Lower leg skin (tissue), 4 donors: ENCODE results near the gene IPO11. TPM values are rescaled to one million over a fixed set of nuclear protein-coding genes. Genes with fewer than 3 reads are reported as not detected.
"Not testable (repeated sequence)": the region's sequence is repeated elsewhere in the genome, so short reads cannot be mapped to it uniquely, and the experiment has no call there.

Source experiments
- DNase-seq, 2 donors: peaks; one replicate each; pipeline ENCODE4 v3.0.0-alpha.2; 2019; ENCODE audit warnings: low spot score in 2 of 2
- H3K4me3 ChIP-seq: fragments of 200-600 bp; sonication (generic); 2 replicates; pipeline ENCODE4 v1.5.1; 2017; ENCODE audit warnings: mild to moderate bottlenecking, low read depth; ENCODE audit not compliant: poor library complexity, severe bottlenecking
- POLR2A ChIP-seq, 2 donors: fragments of 450-650 bp; IDR thresholded peaks; one replicate each; pipeline ENCODE4 v1.6.1; 2016 to 2017; ENCODE audit warnings: antibody characterized with exemption in 2 of 2, mild to moderate bottlenecking in 1 of 2, moderate library complexity in 1 of 2
- WGBS, 2 donors: methylation state at CpG; one replicate each; pipeline ENCODE4 v1.1.5; 2018; 5-methylcytosine and 5-hydroxymethylcytosine counted together
- intact Hi-C: fragments of 100-400 bp; cut with DNase I; formaldehyde crosslinking; loops from one replicate; pipeline ENCODE4 v1.15.0; 2023; ENCODE audit warnings: low total_unique reads
- total RNA-seq, 4 donors: library from RNA; depleted of rRNA; stranded (reverse); fragments of >200 nt; gene quantifications; one replicate each; pipeline ENCODE4 v1.1.0, GENCODE V29; 2016
- TF ChIP-seq, protein P1 (sequence below), 3 donors: fragments of 450-650 bp; IDR thresholded peaks; one replicate each; pipeline ENCODE4 v1.5.1; 2016; ENCODE audit warnings: antibody characterized with exemption in 3 of 3, mild to moderate bottlenecking in 3 of 3, moderate library complexity in 2 of 3

The IPO11 gene
- total RNA-seq, 4 donors from 2014 or later = 12.9 to 21.8 (median 15.2) TPM

DNA sequence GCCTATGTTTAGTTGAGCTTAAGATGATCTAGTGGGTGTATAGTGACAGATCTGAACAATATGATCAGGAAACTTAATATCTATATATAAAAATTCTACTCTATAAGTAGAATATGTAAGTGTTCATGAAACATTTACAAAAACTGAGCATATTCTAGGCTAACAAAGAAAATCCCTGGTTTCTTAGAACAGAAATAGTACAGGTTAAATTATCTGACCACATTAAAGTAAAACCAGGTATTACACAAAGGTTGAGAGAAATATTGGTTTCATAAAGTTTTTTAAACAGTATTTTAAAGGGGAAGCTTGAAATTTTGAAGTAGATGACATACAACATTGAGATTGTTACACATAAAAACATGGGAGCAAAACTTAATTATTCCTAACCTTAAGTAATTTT is 205.4 kb downstream of the IPO11 start:
- no peak for TF ChIP-seq POLR2A (IDR thresholded peaks at IDR 0.05)
- TF ChIP-seq, protein P1, sequence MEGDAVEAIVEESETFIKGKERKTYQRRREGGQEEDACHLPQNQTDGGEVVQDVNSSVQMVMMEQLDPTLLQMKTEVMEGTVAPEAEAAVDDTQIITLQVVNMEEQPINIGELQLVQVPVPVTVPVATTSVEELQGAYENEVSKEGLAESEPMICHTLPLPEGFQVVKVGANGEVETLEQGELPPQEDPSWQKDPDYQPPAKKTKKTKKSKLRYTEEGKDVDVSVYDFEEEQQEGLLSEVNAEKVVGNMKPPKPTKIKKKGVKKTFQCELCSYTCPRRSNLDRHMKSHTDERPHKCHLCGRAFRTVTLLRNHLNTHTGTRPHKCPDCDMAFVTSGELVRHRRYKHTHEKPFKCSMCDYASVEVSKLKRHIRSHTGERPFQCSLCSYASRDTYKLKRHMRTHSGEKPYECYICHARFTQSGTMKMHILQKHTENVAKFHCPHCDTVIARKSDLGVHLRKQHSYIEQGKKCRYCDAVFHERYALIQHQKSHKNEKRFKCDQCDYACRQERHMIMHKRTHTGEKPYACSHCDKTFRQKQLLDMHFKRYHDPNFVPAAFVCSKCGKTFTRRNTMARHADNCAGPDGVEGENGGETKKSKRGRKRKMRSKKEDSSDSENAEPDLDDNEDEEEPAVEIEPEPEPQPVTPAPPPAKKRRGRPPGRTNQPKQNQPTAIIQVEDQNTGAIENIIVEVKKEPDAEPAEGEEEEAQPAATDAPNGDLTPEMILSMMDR (IDR thresholded peaks at IDR 0.05) = no peak
- intact Hi-C loops = no loop called here
- H3K4me3 ChIP-seq = no peak overlapping the region
- no peak for DNase-seq

DNA sequence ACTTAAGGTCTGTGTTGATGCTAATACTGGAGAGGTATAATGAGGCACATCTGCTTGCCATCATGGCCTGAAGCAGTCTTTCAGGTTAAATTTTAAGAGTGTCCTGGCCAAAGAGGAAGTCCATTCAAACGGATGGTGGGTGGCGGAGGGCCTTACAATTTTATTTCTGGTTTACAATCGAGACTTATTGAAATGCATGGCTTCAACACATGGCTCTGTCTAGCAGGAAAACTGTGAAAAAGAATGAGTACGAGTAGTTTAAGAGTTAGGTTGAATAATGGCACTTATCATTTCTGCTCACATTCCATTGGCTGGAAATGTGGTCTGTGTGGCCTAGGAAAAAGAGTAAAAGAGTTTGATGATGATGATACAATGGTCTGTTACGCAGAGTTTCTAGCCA is 208.2 kb downstream of the IPO11 start:
- TF ChIP-seq, protein P1 (IDR thresholded peaks at IDR 0.05) = no peak
- no peak for TF ChIP-seq POLR2A (IDR thresholded peaks at IDR 0.05)
- WGBS, 2 donors = 90 to 94% methylated on average over 5 of the region's 5 CpGs

DNA sequence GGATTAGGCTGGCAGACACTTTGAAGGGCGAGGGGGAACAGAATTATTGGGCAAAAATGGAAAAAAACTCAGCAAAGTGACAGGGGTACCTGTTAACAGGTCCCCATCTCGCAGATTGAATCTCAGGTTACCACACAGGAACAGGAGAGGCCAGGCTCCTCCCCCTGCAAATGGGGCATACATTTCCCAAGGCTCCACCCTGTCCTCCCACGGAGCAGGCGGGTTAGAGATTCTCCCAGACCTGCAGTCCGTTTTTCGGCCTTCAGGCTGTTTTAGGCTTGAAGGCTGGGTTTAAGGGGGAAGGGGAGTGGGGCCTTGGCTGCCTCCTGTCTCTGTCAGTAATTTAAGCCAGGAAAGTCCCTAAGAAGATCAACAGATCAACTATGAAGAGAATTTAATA is 208.7 kb downstream of the IPO11 start:
- TF ChIP-seq, protein P1 (IDR thresholded peaks at IDR 0.05) = no peak
- no peak for TF ChIP-seq POLR2A (IDR thresholded peaks at IDR 0.05)
- no peak overlapping the region for H3K4me3 ChIP-seq
- 69 to 77% methylated on average over 6 of the region's 6 CpGs for WGBS, 2 donors
- no peak for DNase-seq
- intact Hi-C loops = no loop called here

More for the DNA sequence above, 208.2 kb downstream of the IPO11 start:
- intact Hi-C loops = no loop called here
- no peak overlapping the region for H3K4me3 ChIP-seq
- DNase-seq = no peak

DNA sequence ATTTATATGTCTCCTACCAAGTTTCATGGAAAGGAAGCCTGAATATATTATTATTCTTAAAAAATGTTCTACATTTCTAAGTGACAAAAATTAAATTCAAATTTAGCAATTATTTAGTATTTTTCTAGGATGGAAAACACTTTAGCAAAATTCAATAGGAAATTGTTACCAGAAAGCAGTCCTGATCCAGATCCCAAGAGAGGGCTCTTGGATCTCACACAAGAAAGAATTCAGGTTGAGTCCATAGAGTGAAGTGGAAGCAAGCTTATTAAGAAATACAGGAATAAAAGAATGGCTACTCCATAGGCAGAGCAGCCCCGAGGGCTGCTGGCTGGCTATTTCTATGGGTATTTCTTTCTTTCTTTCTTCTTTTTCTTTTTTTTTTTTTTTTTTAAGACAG is 210.7 kb downstream of the IPO11 start:
- TF ChIP-seq, protein P1 (IDR thresholded peaks at IDR 0.05) = no peak
- TF ChIP-seq POLR2A (IDR thresholded peaks at IDR 0.05) = no peak
- intact Hi-C loops = no loop called here
- no peak overlapping the region for H3K4me3 ChIP-seq
- WGBS, 2 donors = 88 to 100% methylated on average over 1 of the region's 1 CpG
- DNase-seq = no peak

DNA sequence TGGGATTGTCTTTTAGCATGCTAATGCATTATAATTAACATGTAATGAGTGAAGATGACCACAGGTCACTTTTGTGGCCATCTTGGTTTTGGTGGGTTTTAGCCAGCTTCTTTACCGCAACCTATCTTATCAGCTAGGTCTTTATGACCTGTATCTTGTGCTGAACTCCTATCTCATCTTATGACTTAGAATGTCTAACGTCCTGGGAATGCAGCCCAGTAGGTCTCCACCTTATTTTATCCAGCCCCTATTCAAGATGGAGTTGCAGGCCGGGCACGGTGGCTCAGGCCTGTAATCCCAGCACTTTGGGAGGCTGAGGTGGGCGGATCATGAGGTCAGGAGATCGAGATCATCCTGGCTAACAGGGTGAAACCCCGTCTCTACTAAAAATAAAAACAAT is 211.9 kb downstream of the IPO11 start:
- 93 to 95% methylated on average over 7 of the region's 7 CpGs for WGBS, 2 donors
- DNase-seq, H3K4me3 ChIP-seq, intact Hi-C loops: not testable (repeated sequence)

DNA sequence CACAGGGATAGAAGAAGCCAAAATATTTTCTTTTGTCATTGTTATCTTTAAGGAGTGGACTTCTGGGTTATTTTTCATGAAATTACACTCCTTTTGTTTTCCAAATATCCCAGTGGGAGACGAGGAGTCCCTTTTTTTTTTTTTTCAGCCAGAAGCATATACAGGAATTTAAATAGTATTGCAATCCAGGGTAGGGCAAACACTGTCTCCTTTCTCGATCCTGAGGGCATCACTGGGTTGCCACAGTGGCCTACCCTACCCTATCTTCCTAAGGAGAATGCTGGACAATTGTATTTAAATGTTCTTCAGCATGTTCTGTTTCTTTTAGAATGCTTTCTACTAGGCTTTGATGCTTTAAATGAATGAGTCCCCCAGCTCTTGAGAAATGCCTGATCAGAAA is 214.0 kb downstream of the IPO11 start:
- DNase-seq = no peak
- WGBS, 2 donors = 78 to 90% methylated on average over 2 of the region's 2 CpGs
- TF ChIP-seq, protein P1 (IDR thresholded peaks at IDR 0.05) = no peak
- no peak for TF ChIP-seq POLR2A (IDR thresholded peaks at IDR 0.05)
- intact Hi-C loops = no loop called here
- H3K4me3 ChIP-seq = no peak overlapping the region
